ENCODE results near the gene TAF11L14. TPM values are rescaled to one million over a fixed set of nuclear protein-coding genes. Genes with fewer than 3 reads are reported as not detected.

Gene TAF11L14
- not detected in 5 replicates for total RNA-seq (2022; extraction: Qiagen RNA extraction; ENCODE audit: low read depth)

DNA sequence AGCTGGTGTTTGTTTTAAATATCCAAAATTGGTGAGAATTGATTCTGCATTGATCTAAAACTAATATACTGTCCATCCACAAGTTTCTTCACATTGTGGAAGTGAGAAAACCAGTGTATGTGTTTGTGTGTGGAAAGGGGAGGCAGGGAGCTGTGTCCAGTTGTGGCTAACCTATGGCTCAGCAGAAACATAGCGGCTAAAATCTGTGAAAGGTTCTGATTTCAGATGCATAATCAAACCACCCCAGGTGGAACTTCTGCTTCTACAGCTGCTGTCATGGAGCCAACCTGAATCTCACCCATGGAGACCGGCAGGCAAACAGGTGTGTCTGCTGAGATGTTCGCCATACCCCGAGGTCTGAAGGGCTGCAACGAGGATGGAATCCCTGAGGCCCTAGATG is at the start of gene TAF11L14:
Gene TAF11L14 (plus strand): TSS at position 301 of the 400 bp plus-strand sequence.

GRCh38 chr5:17585658-17586057 is 48.6 kb upstream of the TAF11L14 start, which contains the start of gene TAF11L7:
TAF11L7 (minus strand) TSS chr5:17585758.

DNA sequence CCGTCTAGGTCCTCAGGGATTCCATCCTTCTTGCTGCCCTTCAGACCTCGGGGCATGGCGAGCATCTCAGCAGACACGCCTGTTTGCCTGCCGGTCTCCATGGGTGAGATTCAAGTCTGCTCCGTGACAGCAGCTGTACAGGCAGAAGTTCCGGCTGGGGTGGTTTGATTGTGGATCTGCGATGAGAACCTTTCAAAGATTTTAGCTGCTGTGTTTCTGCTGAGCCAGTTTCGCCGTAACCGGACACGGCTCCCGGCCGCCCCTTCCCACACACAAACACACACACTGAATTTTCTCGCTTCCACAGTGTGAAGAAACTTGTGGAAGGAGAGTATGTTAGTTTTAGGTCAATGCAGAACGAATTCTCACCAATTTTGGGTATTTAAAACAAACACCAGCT is 43.4 kb upstream of the TAF11L14 start, which contains the start of gene TAF11L8:
Gene TAF11L8 (minus strand): TSS at position 101 of the 400 bp plus-strand sequence.

GRCh38 chr5:17594255-17594654 is 40.0 kb upstream of the TAF11L14 start, which contains the start of gene TAF11L9:
TAF11L9 (minus strand) TSS chr5:17594394.

DNA sequence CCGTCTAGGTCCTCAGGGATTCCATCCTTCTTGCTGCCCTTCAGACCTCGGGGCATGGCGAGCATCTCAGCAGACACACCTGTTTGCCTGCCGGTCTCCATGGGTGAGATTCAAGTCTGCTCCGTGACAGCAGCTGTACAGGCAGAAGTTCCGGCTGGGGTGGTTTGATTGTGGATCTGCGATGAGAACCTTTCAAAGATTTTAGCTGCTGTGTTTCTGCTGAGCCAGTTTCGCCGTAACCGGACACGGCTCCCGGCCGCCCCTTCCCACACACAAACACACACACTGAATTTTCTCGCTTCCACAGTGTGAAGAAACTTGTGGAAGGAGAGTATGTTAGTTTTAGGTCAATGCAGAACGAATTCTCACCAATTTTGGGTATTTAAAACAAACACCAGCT is 36.5 kb upstream of the TAF11L14 start, which contains the start of gene TAF11L10:
Gene TAF11L10 (minus strand): TSS at position 101 of the 400 bp plus-strand sequence.

DNA sequence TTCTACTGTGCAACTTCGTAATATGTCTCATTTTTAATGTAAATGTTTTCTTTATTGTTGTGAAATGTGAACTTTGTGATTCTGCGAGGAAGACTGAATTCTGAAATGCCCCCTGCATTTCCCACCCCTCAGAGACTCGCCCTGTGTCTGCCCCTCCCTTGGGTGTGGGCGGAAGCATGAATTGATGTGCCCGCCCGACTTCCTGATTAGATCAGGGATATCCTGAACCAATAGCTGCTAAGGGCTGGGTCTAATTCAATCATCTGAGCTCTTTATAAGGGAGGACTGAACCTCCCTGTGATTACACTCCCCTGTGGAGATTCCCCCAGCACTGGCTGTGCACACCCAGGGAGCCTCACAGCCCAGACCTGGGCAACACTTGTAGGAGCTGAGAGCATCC is 30.4 kb upstream of the TAF11L14 start, which contains the start of gene TAF11L11:
Gene TAF11L11 (plus strand): TSS at position 304 of the 400 bp plus-strand sequence.

GRCh38 chr5:17610092-17610491 is 24.2 kb upstream of the TAF11L14 start, which contains the start of gene TAF11L12:
TAF11L12 (plus strand) TSS chr5:17610392.

GRCh38 chr5:17631788-17632187 is 2.5 kb upstream of the TAF11L14 start, which contains the start of gene TAF11L13:
TAF11L13 (plus strand) TSS chr5:17632088.

Other genes with a start within 250 kb of the TAF11L14 start
- gene TAF11L2, start 136.2 kb upstream of the TAF11L14 start, total RNA-seq (2022; extraction: Qiagen RNA extraction; ENCODE audit: low read depth) = not detected in 5 replicates
- gene TAF11L3, start 116.1 kb upstream of the TAF11L14 start, total RNA-seq (2022; extraction: Qiagen RNA extraction; ENCODE audit: low read depth) = not detected in 5 replicates
- gene TAF11L4, start 112.7 kb upstream of the TAF11L14 start, total RNA-seq (2022; extraction: Qiagen RNA extraction; ENCODE audit: low read depth) = not detected in 5 replicates
- not detected in 5 replicates for gene TAF11L5, start 109.2 kb upstream of the TAF11L14 start, total RNA-seq (2022; extraction: Qiagen RNA extraction; ENCODE audit: low read depth)
- gene TAF11L6, start 105.8 kb upstream of the TAF11L14 start, total RNA-seq (2022; extraction: Qiagen RNA extraction; ENCODE audit: low read depth) = not detected in 5 replicates
- gene TAF11L7, start 48.7 kb upstream of the TAF11L14 start, total RNA-seq (2022; extraction: Qiagen RNA extraction; ENCODE audit: low read depth) = not detected in 5 replicates
- not detected in 5 replicates for gene TAF11L8, start 43.5 kb upstream of the TAF11L14 start, total RNA-seq (2022; extraction: Qiagen RNA extraction; ENCODE audit: low read depth)
- not detected in 5 replicates for gene TAF11L9, start 40.1 kb upstream of the TAF11L14 start, total RNA-seq (2022; extraction: Qiagen RNA extraction; ENCODE audit: low read depth)
- gene TAF11L10, start 36.6 kb upstream of the TAF11L14 start, total RNA-seq (2022; extraction: Qiagen RNA extraction; ENCODE audit: low read depth) = not detected in 5 replicates
- gene TAF11L11, start 30.3 kb upstream of the TAF11L14 start, total RNA-seq (2022; extraction: Qiagen RNA extraction; ENCODE audit: low read depth) = 0.10 to 0.31 TPM (median 0.21 TPM) in 5 replicates
- 0.14 TPM in 1 of 5 replicates, not detected in the others for gene TAF11L12, start 24.1 kb upstream of the TAF11L14 start, total RNA-seq (2022; extraction: Qiagen RNA extraction; ENCODE audit: low read depth)
- not detected in 5 replicates for gene TAF11L13, start 2.4 kb upstream of the TAF11L14 start, total RNA-seq (2022; extraction: Qiagen RNA extraction; ENCODE audit: low read depth)

Data from A549 treated with GW870086 at 1 μM for 4 hours (cell line).